Neutrophil (primary cell): ENCODE measurements around the gene PRPF6.

Source experiments
- H3K27ac ChIP-seq: fragments of 200-600 bp; sonication (generic); 2 replicates; pipeline ENCODE4 v1.5.1; 2016; ENCODE audit warnings: mild to moderate bottlenecking, moderate library complexity
- H3K27me3 ChIP-seq: fragments of 200-600 bp; sonication (generic); 2 replicates; pipeline ENCODE4 v1.6.0; 2016; ENCODE audit warnings: mild to moderate bottlenecking
- H3K36me3 ChIP-seq: fragments of 200-600 bp; sonication (generic); 2 replicates; pipeline ENCODE4 v1.5.1; 2017
- H3K4me1 ChIP-seq, 2 experiments: fragments of 200-600 bp in 1 of 2; sonication (generic) in 1 of 2; 1 replicate in 1 of 2; 2 replicates in 1 of 2; pipeline versions ENCODE4 v1.5.1 to v1.6.1; 2013 to 2016; ENCODE audit warnings: low read depth in 1 of 2, low read length in 1 of 2, mild to moderate bottlenecking in 1 of 2, moderate library complexity in 1 of 2; ENCODE audit not compliant: control insufficient read depth in 1 of 2, insufficient read depth in 1 of 2
- H3K4me3 ChIP-seq, 2 experiments: fragments of 200-600 bp in 1 of 2; sonication (generic) in 1 of 2; 1 replicate in 1 of 2; 2 replicates in 1 of 2; pipeline ENCODE4 v1.5.1; 2013 to 2016; ENCODE audit warnings: low read depth in 1 of 2, low read length in 1 of 2, mild to moderate bottlenecking in 1 of 2, moderate library complexity in 1 of 2
- H3K9me3 ChIP-seq: fragments of 200-600 bp; sonication (generic); 2 replicates; pipeline ENCODE4 v1.5.1; 2016
- TF ChIP-seq, protein P1 (sequence below): fragments of 200-600 bp; sonication (generic); IDR thresholded peaks from 2 replicates; pipeline ENCODE4 v1.5.1; 2016; ENCODE audit warnings: antibody characterized with exemption

The PRPF6 gene

DNA sequence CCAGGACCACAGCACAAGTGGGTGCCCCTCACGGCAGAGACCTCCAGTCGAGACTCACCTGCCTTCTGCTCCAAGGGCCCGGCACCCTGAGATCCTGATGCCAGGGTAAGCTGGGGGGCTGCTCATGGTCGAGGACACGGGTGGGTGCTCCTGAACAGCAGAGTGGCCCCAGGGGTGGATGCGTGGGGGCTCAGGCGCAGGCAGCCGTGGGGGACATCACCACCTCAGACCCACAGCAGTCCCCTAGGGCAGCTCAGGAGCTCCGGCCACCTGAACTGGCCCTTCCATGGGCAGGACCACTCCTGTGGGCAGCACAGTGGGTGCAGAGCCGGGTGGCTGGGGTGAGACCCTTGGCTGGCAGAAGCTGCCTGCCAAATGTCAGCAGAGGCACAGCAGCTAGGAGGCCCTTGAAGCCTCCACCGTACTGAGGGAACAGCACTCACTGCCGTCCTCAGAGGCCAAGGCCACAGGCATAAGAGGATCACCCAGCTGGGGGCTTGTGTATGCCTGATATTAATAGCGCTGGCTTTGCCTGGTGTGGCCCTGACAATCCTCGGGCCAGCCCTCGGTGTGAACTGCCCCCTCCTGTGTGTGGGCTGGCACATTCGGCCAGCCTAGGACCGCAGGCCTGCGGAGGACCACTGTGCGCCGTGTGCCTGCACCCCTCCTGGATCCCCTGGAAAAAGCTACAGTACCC is 30.1 kb upstream of the PRPF6 start:
- peaks cover 51 to 58% of the 10 kb centered on the region in 2 experiments for H3K4me1 ChIP-seq
- H3K36me3 ChIP-seq = peaks cover 11% of the 10 kb centered on the region
- no peak overlapping the region for H3K27ac ChIP-seq
- H3K4me3 ChIP-seq = no peak overlapping the region
- H3K27me3 ChIP-seq = no peaks in the 10 kb centered on the region
- TF ChIP-seq, protein P1, sequence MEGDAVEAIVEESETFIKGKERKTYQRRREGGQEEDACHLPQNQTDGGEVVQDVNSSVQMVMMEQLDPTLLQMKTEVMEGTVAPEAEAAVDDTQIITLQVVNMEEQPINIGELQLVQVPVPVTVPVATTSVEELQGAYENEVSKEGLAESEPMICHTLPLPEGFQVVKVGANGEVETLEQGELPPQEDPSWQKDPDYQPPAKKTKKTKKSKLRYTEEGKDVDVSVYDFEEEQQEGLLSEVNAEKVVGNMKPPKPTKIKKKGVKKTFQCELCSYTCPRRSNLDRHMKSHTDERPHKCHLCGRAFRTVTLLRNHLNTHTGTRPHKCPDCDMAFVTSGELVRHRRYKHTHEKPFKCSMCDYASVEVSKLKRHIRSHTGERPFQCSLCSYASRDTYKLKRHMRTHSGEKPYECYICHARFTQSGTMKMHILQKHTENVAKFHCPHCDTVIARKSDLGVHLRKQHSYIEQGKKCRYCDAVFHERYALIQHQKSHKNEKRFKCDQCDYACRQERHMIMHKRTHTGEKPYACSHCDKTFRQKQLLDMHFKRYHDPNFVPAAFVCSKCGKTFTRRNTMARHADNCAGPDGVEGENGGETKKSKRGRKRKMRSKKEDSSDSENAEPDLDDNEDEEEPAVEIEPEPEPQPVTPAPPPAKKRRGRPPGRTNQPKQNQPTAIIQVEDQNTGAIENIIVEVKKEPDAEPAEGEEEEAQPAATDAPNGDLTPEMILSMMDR = no peak
- H3K9me3 ChIP-seq = no peaks in the 10 kb centered on the region

DNA sequence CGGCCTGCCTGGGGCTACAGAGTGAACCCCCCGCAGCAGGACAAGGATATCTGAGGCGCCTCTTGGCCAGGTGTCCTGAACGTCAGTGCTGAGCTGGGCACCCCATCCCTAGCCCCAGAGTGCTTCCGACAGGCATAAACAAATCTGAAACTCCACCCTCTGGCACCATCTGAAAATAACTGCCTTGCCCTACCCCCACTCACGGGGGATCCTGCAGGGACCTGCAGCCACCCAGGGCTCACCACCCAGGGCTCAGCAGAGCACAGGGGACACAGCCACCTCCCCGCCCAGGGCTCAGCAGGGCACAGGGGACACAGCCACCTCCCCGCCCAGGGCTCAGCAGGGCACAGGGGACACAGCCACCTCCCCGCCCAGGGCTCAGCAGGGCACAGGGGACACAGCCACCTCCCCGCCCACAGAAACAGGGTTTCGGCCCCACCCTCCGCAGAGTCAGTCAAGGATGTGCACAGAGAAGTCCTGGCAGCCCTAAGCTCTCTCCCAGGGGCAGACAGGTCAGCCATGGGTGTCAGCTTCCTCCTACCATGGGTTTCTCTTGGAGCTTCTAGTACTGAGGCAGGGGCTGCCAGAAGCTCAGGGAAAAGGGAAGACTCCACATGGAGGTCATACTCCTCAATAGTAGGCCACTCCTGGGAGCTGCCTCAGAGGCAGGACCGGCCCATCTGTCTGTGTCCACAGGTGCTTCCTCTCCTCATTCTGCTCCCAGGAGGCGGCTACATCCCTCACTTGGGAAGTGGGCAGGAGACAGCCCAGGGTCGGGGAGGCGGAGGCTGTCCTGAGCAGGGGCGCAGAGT is 29.3 kb upstream of the PRPF6 start:
- TF ChIP-seq, protein P1 = no peak
- H3K36me3 ChIP-seq = peaks cover 4% of the 10 kb centered on the region
- H3K27ac ChIP-seq = no peak overlapping the region
- H3K27me3 ChIP-seq = no peaks in the 10 kb centered on the region
- peaks cover 55 to 65% of the 10 kb centered on the region in 2 experiments for H3K4me1 ChIP-seq
- no peak overlapping the region for H3K4me3 ChIP-seq
- no peaks in the 10 kb centered on the region for H3K9me3 ChIP-seq

DNA sequence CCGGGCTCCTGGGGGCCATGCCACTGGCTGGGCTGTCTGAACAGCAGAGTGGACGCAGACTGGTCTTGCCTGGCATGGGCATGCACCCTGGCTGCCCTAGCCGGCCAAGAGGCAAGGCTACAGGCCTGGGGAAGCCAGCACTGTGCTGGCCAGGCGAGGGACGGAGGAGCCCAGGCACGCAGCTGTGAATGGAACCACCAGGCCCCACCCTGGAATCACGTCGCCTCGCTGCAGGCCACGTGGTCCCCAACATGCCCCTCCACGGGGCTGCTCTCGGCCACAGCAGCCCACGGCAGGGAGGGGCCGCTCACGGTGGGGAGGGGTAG is 28.8 kb upstream of the PRPF6 start:
- peaks cover 59 to 69% of the 10 kb centered on the region in 2 experiments for H3K4me1 ChIP-seq
- TF ChIP-seq, protein P1 = no peak
- H3K36me3 ChIP-seq = peaks cover 4% of the 10 kb centered on the region
- H3K27me3 ChIP-seq = peaks cover 4% of the 10 kb centered on the region
- H3K4me3 ChIP-seq = no peak overlapping the region
- no peaks in the 10 kb centered on the region for H3K9me3 ChIP-seq
- no peak overlapping the region for H3K27ac ChIP-seq

DNA sequence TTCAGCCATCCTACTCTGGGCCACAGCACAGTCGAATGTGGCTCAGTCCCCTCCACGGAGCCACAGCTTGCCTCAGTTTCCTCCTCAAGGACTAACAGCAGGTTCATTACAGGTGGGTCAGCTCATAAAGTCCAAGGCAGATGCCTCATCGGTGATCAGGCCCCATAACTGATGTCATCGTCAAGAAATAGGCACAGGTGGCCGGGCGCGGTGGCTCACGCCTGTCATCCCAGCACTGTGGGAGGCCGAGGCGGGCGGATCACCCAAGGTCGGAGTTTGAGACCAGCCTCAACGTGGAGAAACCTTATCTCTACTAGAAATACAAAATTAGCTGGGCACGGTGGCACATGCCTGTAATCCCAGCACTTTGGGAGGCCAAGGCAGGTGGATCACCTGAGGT is 28.2 kb upstream of the PRPF6 start:
- Histone ChIP-seq H3K4me1 (peaks cover 57 to 65% of the 10 kb centered on the region in 2 experiments), H3K36me3 (peaks cover 4% of the 10 kb centered on the region), H3K9me3 (no peaks in the 10 kb centered on the region), H3K4me3 (no peak overlapping the region), H3K27ac (no peak overlapping the region), H3K27me3 (peaks cover 7% of the 10 kb centered on the region)
- TF ChIP-seq, protein P1 = no peak

DNA sequence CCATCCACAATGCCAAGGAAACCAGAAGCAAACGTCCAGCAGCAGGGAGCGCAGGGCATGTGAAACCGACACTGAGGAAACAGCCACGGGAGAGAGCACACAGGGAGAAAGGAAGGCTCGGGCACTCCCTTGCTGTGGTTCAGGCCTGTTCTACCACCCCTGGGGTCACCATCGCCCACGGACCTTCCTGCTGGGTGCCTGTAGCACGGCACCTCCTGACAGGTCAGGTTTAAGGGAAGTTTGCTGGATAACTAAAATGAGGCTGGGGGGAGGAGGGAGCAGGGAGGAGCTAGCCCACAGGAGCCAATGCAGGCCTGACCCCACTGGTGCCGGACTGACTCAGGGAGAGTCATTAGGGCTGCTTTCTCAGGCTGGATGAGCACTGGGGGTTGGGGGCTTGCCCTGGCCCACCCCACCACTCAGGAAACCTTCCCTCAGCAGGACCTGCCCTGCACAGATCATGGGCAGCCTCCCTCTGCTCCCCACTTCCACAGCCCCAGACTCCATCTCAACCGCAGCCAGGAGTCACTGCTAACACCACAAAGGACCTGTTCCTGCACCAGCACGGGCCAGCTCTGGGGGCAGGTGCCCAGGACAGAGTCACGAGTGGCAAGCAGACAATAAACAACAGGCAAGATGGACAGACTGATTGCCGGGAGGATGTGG is 27.0 kb upstream of the PRPF6 start:
- H3K27me3 ChIP-seq = peaks cover 7% of the 10 kb centered on the region
- H3K9me3 ChIP-seq = no peaks in the 10 kb centered on the region
- peak overlapping the region; percentile 50 for H3K27ac ChIP-seq
- peaks cover 45 to 54% of the 10 kb centered on the region in 2 experiments for H3K4me1 ChIP-seq
- H3K36me3 ChIP-seq = peaks cover 4% of the 10 kb centered on the region
- TF ChIP-seq, protein P1 = no peak
- H3K4me3 ChIP-seq = no peak overlapping the region
